DMS79 treated with DMSO at 0.1 percent for 48 hours (cell line): ENCODE results near the gene IQCC.
"Not testable (repeated sequence)": the region's sequence is repeated elsewhere in the genome, so short reads cannot be mapped to it uniquely, and the experiment has no call there.

ENCODE experiments used
- DNase-seq: peaks from one replicate; lab custom pipeline; 2025; lab: John Stamatoyannopoulos, UW

Gene IQCC

DNA sequence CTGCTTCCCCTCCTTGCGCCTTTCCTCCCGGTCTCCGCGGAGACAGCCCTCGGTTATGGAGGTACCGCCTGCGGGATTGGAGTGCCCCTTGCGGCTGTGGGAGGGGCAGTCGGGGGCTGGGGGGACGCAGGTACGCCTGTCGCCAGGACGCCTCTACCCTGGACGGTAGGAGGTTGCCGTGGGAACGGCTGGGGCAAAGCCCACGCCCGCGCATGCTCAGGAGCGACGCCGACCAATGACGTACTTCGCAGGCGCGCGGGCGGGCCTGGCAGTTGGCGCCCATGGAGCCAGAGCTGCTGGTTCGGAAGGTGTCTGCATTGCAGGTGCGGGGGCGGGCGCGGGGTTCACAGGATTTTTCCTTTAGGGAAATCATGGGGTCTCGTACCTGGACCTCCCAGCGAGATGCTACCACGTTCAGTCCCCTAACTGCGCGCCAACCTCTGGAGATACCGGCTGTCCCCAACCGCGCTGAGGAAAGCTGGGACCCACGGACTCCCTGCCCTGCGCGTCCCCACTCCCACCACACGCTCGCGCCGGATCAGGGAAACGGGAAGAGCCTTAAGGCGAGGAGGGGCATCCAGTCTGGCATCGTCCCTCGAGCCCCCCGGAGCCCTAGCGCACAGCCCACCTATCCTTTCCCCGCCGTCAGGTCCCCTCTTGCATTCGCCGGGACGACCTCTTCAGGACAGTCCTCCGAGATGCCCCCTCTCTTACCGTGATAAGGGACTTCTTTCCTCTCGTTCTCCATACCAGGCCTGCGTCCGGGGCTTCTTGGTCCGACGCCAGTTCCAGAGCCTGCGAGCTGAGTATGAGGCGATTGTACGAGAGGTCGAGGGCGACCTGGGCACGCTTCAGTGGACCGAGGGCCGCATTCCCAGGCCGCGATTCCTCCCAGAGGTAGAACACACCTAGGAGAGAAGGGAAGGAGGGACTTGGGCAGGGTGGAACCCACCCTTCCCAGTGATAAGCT lies at the start of gene IQCC:
TSS of gene IQCC (plus strand) at position 271 of the 970 bp plus-strand sequence. CDS start at position 282, 11 bp downstream.
- DNase-seq, result peak; percentile 93

GRCh38 chr1:32159189-32159588 lies 46.3 kb upstream of the IQCC start:
- DNase-seq, result no peak

- DNase-seq, result no peak
Measured at GRCh38 chr1:32163405-32163804, 42.1 kb upstream of the IQCC start.

DNA sequence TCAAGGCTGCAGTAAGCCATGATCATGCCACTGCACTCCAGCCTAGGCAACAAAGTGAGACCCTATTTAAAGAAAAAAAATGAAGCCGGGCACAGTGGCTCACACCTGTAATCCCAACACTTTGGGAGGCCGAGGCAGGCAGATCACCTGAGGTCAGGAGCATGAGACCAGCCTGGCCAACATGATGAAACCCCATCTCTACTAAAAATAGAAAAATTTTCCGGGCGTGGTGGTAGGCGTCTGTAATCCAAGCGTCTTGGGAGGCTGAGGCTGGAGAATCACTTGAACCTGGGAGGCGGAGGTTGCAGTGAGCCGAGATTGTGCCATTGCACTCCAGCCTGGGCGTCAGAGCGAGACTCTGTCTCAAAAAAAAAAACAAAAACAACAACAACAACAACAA lies 39.8 kb upstream of the IQCC start:
- DNase-seq, result not testable (repeated sequence)

GRCh38 chr1:32170991-32171390 lies 34.5 kb upstream of the IQCC start:
- DNase-seq, result no peak

- no peak for DNase-seq
Measured at GRCh38 chr1:32172621-32173245, 32.7 kb upstream of the IQCC start.

DNA sequence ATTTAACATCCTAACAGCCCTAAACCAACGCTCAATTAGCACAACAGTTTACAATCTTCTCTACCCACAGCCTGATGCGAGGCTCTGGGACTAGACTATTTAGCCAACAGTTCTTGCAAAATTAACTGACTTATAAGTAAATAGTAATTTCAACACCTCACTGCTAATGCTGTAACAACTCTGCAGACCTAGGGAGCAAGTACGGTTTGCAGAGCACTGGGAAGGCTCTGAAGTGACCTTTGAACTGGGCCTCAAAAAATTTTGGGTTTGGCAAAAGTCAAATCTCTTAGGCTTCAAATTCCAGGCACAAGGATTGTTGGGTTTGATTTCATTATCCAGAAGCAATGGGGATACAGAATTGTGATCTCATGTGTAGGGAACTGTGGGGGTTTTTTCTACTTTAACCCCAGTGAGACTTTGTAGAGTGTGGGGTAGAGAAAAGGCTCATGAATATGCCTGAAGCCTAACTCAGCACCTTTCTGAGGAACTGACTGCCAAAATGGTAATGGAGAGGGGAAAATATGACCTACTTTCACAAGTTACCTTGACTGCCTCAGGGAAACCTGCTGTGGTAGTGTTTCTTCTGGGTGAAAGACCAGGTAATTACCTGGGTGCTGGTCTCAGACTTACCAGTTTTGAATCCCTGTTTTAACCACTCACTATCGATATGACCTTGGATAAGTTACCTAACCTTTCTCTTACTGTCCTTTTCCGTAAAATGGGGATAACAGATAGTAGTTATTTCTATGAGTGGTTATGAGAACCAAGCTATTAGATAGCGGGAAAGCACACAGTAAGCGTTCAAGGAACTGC lies 26.9 kb upstream of the IQCC start:
- DNase-seq, result no peak

DNA sequence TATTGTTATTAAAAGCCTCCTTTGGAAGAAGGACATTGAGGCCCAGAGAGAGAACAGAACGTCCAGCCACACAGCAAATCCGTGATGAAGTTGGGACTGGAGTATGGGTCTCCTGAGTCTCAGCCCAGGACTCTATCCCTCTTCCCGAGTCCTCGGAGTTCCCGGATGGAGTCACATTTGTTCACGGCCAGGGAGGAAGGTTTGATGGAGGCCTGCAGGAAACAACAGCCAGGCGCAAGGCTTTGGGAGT lies 26.4 kb upstream of the IQCC start:
- no peak for DNase-seq

DNA sequence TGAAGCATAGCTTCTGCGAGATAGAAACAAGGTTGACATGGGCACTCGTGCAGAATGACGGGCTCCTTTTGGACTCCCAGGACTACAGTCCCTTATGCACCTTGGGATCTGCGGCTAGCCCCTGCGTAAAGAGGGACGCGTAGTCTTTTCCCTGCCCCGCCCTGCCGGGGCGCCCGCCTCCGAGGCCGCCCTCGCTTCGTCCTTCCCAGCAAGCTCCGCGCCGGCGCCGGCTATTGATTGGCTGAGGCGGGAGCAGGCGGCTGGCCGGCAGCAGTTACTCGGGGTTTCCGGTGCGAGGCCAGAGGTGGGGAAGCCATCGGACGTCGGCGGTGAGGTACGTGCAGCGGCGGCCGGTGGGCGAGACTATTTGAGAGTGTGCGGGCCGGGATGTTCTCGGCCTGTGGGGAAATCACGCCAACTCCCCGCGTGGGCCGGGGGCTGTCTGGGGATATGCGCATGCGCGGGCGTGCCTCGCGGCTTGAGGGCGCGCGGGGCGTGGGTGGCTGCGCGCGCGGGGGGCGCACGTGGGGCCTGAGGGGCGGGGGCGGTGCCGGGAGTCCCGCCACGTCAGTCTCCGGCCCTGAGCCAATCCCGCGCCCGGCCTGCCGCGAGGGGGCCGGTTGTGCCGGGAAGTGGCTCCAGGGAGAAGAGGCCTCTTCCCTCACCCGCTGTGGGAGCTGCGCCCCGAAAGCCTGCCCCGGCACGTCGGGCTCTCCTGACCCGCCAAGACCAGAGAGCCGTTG lies 25.9 kb upstream of the IQCC start, which contains the start of gene TXLNA:
TSS of gene TXLNA (plus strand) at position 233 of the 743 bp plus-strand sequence. CDS start 671 bp downstream, outside the sequence.
- DNase-seq, result peak; percentile 94

DNA sequence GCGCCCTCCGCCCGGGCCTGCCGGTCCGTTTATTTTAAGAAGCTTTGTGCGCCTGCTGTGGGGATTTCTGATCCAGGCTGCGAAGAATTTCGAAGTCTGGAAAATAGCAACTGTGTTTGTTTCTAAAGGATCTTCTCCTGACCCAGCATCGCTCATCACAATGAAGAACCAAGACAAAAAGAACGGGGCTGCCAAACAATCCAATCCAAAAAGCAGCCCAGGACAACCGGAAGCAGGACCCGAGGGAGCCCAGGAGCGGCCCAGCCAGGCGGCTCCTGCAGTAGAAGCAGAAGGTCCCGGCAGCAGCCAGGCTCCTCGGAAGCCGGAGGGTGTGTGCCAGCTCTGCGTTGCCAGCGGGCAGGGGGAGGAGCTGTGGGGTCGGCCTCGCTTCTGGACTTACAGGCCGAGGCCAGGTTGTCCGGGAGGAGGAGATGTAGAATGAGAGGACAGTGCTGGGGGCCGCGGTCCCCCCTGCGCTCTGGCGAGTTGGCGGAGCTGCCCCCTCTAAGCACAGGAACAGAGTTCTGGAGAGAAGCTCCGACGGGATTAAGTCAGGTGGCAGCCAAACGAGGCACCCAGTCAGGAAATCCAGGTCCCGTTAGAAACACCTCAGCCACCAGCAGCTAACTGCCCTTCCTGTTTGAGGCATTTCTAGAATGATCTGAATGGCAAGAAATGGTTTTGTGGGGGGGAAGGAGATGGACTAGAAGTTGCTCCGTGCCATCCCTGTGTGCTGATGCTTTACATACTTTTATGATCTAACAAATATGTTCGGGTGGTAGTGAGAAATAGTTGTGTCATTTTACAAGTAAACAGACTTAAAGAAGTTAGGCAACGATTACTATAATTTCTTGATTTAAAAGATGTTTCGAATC lies 25.0 kb upstream of the IQCC start:
- DNase-seq, result peak; percentile 44

DNA sequence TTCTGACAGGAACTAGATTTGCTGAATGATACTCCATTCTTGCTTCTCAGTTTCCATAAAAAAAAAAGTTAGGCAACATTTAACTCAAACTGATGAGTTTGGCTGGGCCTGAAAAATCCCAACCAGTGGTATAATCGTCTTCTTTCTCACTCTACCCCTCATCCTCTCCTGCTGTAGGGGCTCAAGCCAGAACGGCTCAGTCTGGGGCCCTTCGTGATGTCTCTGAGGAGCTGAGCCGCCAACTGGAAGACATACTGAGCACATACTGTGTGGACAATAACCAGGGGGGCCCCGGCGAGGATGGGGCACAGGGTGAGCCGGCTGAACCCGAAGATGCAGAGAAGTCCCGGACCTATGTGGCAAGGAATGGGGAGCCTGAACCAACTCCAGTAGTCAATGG lies 24.4 kb upstream of the IQCC start:
- DNase-seq, result no peak

- no peak for DNase-seq
Measured at GRCh38 chr1:32181563-32181962, 23.9 kb upstream of the IQCC start.

DNA sequence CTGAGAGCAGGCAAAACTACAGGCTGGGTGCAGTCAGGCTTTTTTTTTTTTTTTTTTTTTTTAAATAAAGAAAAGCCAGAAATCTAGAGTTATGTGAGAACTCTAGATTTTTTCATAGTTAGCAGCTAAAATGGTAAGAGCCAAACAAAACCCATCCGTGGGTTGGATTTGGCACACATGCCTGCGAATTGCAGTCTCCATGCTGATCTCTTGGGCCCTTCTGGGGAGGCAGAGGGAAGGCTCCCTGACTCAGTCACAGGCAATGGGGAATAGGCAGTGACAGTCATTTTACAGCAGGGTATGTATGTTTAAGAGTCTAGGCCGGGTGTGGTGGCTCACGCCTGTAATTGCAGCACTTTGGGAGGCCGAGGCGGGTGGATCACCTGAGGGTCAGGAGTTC lies 23.4 kb upstream of the IQCC start:
- no peak for DNase-seq

GRCh38 chr1:32184650-32185049 lies 20.8 kb upstream of the IQCC start:
- DNase-seq, result no peak

GRCh38 chr1:32186077-32186476 lies 19.4 kb upstream of the IQCC start:
- DNase-seq, result no peak

- no peak for DNase-seq
Measured at GRCh38 chr1:32186491-32186890, 19.0 kb upstream of the IQCC start.

DNA sequence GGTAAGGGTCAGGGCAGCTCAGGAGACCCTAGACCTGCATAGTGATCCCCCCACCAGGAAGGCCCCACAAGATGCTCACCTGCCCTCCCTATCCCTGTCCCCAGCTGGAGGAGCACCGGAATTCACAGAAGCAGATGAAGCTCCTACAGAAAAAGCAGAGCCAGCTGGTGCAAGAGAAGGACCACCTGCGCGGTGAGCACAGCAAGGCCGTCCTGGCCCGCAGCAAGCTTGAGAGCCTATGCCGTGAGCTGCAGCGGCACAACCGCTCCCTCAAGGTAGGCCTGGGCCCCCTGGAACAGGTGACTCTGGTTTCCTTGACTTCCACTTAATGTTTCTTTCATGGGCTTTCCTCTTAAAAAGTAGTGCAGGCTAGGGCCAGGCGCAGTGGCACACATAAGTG lies 17.6 kb upstream of the IQCC start:
- DNase-seq, result no peak

DNA sequence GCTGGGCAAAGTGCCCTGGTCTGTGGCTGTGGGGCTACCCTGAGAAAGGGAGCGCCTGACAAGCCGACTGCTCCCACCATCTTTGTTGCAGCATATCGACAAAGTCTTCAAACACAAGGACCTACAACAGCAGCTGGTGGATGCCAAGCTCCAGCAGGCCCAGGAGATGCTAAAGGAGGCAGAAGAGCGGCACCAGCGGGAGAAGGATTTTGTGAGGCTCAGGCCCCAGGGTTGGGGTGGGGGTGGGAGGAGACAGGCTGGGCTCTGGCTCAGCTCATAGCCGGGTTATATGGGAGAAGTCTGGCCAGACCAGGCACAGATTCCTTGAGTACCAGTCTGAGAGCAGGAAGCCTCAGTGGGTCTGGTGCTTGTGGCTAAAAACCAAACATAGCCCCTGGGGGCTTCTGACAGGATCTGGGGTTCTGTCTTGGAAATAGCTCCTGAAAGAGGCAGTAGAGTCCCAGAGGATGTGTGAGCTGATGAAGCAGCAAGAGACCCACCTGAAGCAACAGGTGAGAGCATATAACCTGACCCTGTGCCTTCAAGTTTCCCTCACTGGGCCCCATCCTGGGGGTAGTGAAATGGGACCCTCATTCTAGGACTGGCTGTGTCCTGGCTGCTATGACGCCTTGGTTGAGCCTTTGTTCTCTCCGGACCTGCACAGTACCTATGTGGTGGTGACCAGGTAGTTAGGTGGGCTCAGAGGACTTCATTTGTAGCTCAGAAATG lies 13.1 kb upstream of the IQCC start:
- DNase-seq, result no peak

DNA sequence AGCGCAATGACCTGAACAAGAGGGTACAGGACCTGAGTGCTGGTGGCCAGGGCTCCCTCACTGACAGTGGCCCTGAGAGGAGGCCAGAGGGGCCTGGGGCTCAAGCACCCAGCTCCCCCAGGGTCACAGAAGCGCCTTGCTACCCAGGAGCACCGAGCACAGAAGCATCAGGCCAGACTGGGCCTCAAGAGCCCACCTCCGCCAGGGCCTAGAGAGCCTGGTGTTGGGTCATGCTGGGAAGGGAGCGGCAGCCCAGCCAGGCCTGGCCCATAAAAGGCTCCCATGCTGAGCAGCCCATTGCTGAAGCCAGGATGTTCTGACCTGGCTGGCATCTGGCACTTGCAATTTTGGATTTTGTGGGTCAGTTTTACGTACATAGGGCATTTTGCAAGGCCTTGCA lies 10.5 kb upstream of the IQCC start:
- DNase-seq, result no peak

GRCh38 chr1:32195531-32195930 lies 9.9 kb upstream of the IQCC start:
- DNase-seq, result no peak
